ENCODE results near the gene RRAD.
"Not testable (repeated sequence)": the region's sequence is repeated elsewhere in the genome, so short reads cannot be mapped to it uniquely, and the experiment has no call there.

RRAD gene

DNA sequence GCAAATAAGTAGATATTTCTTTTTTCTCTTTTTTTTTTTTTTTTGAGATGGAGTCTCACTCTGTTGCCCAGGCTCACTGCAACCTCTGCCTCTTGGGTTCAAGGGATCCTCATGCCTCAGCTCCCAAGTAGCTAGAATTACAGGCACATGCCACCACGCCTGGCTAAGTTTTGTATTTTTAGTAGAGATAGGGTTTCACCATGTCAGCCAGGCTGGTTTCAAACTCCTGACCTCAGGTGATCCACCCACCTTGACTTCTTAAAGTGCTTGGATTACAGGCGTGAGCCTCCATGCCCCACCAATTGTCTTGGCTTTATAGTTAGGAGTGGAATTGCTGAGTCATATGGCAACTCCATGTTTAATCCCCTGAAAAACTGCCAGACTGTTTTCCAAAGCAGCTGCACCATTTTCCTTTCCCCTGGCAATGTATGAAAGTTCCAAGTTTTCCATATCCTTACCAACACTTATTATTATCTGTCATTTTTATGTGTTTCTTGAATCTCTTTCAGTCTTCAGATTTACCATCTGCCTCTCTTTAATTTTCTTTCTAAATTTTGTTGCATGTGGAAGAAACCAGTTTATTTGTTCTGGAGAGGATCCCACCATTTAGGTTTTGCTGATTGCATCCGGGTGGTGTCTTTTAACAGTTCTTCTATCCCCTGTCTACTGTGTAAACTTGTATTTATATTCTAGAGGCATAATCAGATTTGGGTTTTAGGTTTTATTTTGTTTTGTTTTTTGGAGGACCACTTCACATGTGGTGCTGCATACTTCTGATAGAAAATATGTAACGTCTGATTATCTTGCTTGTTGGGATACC lies 25.8 kb upstream of the RRAD start:
- no peak for DNase-seq

DNA sequence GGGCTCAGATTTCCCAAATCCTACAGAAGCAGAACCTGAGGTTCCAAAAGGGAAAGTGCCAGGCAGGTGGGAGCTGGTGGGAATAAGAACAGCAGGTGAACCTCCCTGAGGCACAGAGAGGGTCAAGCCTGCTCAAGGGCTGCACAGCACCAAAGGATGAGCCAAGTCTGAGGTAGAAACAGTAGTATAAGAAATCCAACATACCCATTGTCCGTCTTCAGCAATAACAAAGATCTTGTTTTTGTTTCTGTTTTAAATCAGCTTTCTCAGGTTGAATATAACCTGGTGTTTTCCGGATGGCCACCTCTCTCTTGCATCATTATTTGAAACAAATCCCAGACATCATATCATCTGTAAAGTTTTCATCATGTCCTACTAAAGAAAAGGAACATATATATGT lies 25.1 kb upstream of the RRAD start:
- DNase-seq, result no peak

DNA sequence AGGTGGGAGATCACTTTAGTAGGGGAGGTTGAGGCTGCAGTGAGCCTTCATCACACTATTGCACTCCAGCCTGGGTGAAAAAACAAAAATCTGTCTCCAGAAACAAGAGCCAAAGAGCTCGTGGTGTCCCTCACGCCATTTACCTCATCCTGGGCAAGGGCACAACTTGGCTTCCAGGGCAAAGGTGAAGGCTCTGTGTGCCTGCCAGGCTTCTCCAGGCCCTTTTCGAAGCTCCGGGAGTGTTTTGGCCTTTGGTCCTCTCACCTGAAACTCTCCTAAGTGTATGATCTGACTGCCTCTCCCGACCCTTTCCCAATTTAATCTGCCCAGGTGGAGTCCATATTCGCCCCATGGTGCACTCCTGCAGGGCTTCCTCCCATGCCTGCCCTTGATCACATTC lies 24.1 kb upstream of the RRAD start:
- DNase-seq, result no peak

DNA sequence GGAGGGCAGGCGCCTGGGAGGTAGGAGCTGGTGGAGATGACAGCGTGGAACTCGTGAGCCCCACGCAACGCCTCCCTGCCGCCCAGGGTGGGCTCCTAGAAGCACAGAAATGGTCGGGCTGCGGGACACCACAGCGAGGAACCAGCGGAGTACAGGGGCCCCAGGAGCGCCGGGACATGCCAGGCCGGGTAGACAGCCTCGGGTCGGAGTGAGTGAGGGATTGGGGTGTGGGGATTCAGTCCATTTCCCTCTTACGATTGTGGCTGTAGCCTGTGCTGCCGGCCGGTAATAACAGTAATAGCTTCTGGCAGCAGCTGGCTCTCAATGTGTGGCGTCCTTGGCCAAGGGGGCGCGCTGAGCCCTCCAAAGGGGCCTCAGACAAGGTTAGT lies 23.5 kb upstream of the RRAD start:
- DNase-seq, result no peak

DNA sequence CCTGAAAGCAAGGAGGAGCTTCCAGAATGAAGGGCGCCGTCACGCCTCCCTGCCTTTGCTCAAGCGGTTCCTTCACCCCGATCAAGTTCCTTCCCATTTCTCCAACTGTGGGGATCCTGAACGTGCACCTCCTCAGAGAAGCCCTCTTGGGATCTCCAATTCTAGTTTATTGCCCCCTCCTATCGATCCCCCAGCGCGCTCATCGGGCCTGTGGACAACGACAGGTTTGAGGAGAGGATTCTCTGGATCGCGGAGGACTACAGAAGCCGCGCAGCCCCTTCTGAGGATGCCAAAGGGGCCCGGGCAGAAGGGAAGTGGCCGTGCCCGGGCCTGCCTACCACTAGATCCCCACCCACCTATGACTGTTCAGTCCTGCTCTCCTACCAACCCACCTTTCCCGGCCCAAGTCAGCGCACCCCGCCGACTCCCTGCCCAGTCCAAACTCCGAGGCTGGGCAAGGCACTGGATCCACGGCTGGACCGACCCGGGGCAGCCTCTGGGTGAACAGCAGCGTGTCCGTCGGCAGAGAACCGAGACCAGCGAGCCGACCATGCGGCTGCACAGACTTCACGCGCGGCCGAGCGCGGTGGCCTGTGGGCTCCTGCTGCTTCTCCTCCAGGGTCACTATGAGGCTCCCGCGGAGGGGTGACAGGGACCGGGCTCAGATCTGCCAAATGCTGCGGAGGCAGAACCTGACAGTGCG lies 22.9 kb upstream of the RRAD start:
- DNase-seq, result no peak

DNA sequence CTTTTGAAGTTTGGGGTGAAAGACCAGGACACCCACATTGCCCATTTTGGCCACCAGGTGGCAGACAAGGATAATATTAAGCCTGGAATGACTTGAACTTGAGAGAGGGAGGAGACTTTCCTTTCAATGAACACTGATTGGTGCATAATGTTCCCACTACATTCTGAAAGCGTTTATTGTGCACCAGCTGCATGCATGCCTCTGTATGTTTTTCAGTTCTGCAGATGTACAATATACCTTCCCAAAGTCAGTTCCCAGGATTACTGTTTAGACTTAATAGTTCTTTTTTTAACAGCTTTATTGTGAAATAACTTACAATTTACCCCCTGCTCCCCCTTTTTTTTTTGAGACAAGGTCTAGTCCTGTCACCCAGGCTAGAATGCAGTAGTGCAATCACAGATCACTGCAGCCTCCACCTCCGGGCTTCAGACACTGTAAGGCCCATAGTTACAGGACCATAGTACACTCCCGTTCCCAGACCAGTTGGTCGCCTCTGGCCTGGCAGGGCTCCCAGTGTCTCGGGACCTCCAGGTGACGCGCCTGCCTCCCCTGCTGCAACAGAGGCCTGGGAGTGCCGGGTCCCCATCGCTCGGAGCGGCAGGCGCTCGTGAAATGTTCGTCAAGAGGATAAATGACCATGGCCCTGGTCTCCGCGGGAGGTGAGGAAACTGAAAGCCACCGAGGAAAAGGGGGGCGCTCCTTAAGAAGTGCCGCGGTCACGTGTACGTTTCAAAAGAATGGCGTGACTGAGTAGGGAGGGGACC lies 22.1 kb upstream of the RRAD start:
- peak; percentile 81 to 88 for DNase-seq

DNA sequence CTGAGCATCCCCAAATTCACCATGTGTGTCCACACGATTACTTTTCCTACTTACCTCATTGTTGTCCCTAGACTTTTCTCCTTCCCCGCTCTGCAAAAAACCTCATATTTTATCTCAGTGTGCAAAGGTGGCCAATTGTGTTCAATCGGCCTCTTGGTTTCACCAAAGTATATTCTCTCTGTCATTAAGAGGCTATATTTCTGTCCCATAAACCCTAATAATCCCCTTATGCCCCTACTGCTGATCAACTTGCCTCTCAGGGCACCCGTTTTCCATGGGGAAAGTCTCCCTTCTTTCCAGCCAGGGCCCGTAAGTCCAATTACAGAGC lies 21.6 kb upstream of the RRAD start:
- DNase-seq, result no peak

DNA sequence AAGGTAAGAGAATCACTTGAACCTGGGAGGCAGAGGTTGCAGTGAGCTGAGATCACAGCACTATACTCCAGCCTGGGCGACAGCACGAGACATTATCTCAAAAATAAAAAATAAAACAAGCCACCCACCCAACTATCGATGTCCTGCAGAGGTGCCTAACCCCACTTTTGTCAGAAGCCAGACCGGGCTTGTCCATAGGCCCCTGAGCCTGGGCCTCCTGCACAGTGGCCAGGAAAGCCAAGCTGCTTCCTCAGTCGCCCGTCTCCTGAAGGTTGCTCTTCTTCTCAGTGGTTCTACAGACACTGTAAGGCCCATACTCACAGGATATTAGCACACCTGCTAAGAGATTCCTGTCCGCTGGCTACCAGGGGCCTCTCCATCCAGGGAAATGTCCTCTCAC lies 21.2 kb upstream of the RRAD start:
- no peak for DNase-seq

DNA sequence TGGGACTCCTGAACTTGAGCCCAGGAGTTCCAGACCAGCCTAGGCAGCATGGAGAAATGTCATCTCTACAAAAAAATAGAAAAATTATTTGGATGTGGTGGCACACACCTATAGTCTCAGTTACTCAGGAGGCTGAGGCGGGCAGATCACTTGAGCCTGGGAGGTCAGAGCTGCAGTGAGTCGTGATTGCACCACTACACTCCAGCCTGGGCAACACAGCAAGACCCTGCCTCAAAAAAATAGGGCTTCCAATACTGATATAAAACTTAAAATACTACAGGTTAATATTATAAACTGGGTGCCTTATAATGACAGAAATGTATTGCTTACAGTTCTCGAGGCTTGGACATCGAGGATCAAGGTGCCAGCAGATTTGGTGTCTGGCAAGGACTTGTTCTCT lies 20.6 kb upstream of the RRAD start:
- DNase-seq, result no peak

DNA sequence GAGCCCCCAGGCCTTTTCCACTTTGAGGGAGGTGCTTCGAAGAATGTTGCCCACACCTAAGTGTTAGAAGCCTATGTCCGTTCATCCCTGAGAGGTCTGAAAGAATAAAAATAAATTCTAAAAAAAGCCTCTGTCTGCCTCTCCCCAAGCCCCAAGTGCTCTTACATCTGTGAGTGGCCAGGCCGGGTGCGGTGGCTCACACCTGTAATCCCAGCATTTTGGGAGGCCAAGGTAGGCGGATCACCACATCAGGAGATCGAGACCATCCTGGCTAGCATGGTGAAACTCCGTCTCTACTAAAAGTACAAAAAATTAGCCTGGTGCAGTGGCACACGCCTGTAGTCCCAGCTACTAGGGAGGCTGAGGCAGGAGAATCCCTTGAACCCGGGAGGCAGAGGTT lies 19.6 kb upstream of the RRAD start:
- not testable (repeated sequence) for DNase-seq

DNA sequence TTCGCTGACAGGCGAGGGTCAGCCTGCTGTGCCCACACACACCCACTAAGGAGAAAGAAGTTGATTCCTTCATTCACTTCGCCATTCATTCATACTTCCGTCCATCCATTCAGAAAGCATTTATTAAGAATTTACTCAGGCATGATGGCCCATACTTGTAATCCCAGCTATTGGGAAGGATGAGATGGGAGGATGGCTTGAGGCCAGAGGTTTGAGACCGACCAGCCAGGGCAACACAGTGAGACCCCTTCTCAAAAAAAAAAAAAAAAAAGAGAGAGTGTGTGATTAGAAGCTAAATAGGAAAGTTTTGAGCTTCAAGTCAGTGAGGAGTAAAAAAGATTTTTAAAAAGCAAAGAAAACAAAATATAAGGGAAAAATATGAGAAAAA lies 18.7 kb upstream of the RRAD start:
- DNase-seq, result no peak

DNA sequence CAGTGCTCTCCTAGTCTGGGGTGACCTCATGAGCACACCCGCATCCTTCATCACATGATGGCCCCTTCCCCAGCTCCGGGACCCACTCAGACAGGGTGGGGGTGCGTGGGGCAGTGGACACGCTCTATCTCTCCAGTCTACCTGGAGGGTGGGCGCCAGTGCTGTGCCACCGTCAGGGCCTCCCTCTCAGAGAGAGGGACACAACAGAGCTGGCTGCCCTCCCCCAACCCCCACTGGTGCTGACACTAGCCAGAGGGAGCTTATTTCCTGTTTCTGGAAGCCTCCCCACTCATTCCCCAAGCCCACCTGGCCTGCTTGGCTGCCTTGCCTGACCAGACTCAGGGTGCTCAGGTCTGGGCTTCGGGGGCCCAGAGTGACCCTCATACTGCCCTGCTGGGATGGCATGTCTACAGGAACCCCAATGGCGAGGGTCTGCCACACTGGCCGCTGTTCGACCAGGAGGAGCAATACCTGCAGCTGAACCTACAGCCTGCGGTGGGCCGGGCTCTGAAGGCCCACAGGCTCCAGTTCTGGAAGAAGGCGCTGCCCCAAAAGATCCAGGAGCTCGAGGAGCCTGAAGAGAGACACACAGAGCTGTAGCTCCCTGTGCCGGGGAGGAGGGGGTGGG lies 18.2 kb upstream of the RRAD start:
- no peak for DNase-seq

DNA sequence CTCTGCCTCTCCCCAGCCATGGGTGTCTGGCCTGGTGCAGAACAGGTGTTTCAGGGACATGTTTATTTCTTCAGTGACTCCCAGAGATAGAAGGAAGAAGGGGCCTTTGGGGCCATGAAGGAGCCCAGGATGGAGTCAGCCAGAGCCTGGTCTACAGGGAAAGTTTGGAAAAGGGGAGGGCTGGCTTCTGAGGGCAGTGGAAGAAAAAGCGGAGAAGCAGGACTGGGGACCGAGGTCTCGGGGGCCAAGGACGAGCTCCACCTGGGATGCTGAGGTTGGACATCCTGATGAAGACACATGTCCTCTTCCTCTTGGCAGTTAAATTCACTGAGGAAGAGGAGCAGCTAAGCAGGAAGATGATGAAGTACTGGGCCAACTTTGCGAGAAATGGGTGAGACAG lies 17.6 kb upstream of the RRAD start:
- no peak for DNase-seq

DNA sequence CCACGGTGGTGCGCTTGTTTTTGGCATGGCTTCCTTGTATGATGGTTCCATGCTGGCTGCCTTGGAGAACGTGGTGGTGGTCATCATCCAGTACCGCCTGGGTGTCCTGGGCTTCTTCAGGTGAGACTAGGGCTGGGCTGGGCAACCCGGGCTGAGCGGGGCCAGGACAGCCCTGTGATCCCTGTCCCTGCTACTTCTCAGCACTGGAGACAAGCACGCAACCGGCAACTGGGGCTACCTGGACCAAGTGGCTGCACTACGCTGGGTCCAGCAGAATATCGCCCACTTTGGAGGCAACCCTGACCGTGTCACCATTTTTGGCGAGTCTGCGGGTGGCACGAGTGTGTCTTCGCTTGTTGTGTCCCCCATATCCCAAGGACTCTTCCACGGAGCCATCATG lies 14.9 kb upstream of the RRAD start:
- DNase-seq, result no peak

DNA sequence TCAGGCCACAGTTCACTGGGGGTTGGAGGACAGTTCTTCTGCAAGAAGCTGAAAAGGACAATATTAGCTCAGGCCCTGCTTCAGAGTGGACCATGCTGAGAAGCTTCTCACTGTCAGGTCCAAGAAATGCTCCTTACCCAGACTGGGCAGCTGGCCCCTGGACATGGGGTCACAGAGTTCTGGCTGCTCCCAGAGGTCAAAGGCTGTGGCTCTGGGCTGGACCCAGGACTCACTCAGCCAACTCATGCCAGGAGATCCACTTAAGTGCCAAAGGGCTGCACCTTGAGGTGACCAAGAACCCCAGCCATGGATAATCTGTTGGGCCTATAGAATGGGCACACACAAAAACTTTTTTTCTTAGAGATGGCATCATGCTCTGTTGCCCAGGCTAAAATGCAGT lies 14.0 kb upstream of the RRAD start:
- no peak for DNase-seq

DNA sequence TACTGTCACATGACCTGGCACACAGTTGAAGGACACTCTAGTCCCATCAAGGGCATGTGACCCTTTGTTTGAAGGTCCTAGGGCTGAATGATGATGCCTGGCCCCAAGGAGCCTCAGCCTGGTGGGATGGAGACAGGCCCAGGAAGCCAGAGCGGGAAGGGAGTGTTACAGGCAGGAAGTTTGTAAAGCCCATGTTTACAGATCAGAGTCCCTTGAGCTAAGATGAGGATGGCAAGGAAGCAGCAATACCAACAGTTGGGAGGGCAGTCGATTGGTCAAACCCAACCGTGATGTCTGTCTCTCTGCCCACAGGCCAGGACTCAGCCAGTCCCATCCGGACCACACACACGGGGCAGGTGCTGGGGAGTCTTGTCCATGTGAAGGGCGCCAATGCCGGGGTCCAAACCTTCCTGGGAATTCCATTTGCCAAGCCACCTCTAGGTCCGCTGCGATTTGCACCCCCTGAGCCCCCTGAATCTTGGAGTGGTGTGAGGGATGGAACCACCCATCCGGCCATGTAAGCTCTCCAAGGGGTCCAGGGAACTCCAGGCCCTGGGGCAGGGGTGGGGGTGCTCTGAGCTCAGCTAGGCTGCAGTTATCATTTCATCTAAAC lies 12.5 kb upstream of the RRAD start:
- DNase-seq, result no peak

DNA sequence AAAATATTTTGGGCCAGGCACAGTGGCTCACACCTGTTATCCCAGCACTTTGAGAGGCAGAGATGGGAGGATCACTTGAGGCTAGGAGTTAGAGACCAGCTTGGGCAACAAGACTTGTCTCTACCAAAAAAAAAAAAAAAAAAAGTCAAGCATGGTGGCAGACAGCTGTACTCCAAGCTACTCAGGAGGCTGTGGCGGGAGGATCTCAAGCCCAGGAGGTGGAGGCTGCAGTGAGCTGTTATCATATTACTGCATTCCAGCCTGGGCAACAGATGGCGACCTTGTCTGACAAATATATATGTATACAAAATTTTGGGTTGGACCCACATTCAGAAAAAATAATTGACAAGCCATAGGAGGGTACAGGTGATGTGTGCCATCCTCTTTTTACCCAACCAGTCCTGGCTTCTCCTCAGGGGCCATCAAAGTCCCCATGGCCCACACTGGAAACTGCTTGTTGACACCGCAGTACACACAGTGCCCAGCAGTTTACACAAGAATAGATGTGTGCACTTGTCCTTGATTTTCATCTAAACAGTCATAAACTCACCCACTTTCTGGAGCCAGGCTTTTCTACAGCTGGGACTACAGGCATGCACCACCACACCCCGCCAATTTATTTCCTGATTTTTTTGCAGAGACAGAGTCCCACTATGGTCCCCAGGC lies 11.7 kb upstream of the RRAD start:
- no peak for DNase-seq

DNA sequence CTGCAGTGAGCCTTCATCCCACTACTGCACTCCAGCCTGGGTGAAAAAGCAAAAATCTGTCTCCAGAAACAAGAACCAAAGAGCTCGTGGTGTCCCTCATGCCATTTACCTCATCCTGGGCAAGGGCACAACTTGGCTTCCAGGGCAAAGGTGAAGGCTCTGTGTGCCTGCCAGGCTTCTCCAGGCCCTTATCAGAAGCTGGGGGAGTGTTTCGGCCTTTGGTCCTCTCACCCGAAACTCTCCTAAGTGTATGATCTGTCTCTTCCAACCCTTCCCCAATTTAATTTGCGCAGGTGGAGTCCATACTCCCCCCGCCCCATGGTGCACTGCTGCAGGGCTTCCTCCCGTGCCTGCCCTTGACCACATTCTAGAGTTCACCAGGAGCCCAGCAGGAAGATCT lies 11.1 kb upstream of the RRAD start:
- no peak for DNase-seq

DNA sequence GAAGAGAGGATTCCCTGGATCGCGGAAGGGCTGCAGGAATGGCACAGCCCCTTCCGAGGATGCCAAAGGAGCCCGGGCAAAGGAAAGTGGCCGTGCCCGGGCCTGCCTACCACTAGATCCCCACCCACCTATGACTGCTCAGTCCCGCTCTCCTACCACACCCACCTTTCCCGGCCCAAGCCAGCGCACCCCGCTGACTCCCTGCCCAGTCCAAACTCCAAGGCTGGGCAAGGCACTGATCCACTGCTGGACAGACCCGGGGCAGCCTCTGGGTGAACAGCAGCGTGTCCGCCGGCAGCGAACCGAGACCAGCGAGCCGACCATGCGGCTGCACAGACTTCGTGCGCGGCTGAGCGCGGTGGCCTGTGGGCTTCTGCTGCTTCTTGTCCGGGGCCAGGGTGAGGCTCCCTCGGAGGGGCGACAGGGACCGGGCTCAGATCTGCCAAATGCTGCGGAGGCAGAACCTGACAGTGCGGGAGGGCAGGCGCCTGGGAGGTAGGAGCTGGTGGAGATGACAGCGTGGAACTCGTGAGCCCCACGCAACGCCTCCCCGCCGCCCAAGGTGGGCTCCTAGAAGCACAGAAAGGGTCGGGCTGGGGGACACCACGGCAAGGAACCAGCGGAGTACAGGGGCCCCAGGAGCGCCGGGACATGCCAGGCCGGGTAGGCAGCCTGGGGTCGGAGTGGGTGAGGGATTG lies 10.1 kb upstream of the RRAD start, which contains the start of gene CES2:
Gene CES2, plus strand, starts transcription at position 203 of the 698 bp plus-strand sequence. Its CDS starts 120 bp downstream, at position 323.
- DNase-seq, result no peak

DNA sequence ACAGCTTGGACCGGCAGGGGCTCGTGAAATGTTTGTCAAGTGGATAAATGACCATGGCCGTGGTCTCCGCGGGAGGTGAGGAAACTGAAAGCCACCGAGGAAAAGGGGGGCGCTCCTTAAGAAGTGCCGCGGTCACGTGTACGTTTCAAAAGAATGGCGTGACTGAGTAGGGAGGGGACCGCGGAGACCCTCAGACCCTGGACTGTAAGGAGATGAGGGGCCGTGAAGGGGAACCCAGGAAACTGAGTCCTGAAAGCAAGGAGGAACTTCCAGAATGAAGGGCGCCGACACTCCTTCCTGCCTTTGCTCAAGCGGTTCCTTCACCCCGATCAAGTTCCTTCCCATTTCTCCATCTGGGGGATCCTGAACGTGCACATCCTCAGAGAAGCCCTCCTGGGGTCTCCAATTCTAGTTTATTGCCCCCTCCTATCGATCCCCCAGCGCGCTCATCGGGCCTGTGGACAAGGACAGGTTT lies 9.5 kb upstream of the RRAD start:
- not testable (repeated sequence) for DNase-seq

DNA sequence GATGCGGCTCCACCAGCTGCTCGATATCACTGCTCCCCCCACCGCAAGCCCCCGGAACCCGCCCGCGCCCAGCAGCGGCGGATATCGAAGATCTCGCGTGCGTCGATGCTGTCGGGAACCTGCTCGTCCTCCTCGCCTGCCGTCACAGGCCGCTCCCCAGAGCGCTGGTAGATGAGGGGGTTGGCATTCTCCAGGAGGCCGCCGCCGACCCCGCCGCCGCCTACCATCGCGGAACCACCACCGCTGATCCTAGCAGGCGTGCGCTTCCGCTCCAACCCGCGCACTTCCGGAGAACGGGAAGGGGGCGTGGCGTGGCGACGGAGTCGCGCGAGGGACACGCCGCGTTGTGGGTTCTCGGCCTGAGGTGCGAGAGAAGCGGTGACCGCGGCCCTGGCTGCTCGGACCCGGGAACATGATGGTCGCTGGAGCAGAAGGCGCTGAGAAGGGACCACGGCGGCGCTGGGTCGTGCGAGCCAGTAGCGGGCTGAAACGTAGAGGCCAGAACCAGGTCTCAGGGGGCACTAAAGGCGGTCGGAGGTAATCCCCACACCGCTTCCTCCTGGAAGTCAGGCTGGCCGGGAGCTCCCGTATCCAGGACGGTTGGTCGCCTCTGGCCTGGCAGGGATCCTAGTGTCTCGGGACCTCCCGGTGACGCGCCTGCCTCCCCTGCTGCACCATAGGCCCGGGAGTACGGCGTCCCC lies 9.0 kb upstream of the RRAD start, which contains the start of gene CIAO2B:
Gene CIAO2B, minus strand, starts transcription at position 265 of the 701 bp plus-strand sequence. Its CDS starts 38 bp downstream, at position 227.
- peak; percentile 89 for DNase-seq
